Spleen (tissue), 7 donors: Measurements from ENCODE around the gene TXNDC2.

Source experiments
- CTCF ChIP-seq, 11 experiments: fragments of 200-600 bp in 7 of 11; fragments of 450-650 bp in 4 of 11; sonication (generic) in 4 of 11; IDR thresholded peaks in 8 of 11; conservative IDR thresholded peaks in 3 of 11; 1 replicate in 7 of 11; 2 replicates in 4 of 11; pipeline versions ENCODE4 v1.4.0 to v1.8.0; 2016 to 2021; ENCODE audit warnings: antibody characterized with exemption in 11 of 11, inconsistent platforms in 4 of 11, mild to moderate bottlenecking in 1 of 11
- POLR2A ChIP-seq, 3 donors: fragments of 450-650 bp; IDR thresholded peaks; one replicate each; pipeline ENCODE4 v1.5.1; 2017; ENCODE audit warnings: antibody characterized with exemption in 3 of 3, mild to moderate bottlenecking in 1 of 3
- donor health status: DM: no; HTN: no; CAD: no; lungs with moderate emphysema.
- donor health status: DM: no; HTN: no; CAD: no.
- donor health status: DM: no; HTN: no; CAD: no.

- TF ChIP-seq CTCF (IDR thresholded peaks at IDR 0.05 in 8 of 11, conservative IDR thresholded peaks at IDR 0.05 in 3 of 11) (no peak), POLR2A (IDR thresholded peaks at IDR 0.05) (no peak)
These were observed 31.0 kb downstream of the TXNDC2 start for GRCh38 chr18:9916808-9917207.
